HEK293 (cell line): ENCODE data around the gene HMG20A.

ENCODE experiments used
- CTCF ChIA-PET: fragments of 350-600 bp; formaldehyde crosslinking; extraction: SDS; loops from one replicate; lab custom pipeline; 2021; ENCODE audit warnings: antibody characterized with exemption; lab: Yijun Ruan, JAX
- POLR2A ChIA-PET: fragments of 300-600 bp; formaldehyde crosslinking; extraction: SDS; loops from one replicate; lab custom pipeline; 2020; ENCODE audit warnings: antibody characterized with exemption, inconsistent platforms; lab: Yijun Ruan, JAX
- H3K27ac ChIP-seq: fragments of 200-500 bp; sonication (Bioruptor generic); 2 replicates; pipeline ENCODE4 v1.5.1; 2014; ENCODE audit warnings: low read depth, low read length, control low read depth, inconsistent platforms; ENCODE audit errors: extremely low read depth
- H3K36me3 ChIP-seq, 2 experiments: fragments of 200-500 bp in 1 of 2; sonication (Bioruptor generic) in 1 of 2; 1 replicate in 1 of 2; 2 replicates in 1 of 2; pipeline ENCODE4 v1.5.1; 2014 to 2017; ENCODE audit warnings: inconsistent platforms in 2 of 2, low read length in 2 of 2; ENCODE audit not compliant: control insufficient read depth in 2 of 2, insufficient read depth in 1 of 2
- H3K4me1 ChIP-seq: fragments of 200-500 bp; sonication (Bioruptor generic); 2 replicates; pipeline ENCODE4 v1.5.1; 2014; ENCODE audit warnings: mild to moderate bottlenecking, low read length, inconsistent platforms; ENCODE audit not compliant: control insufficient read depth, insufficient read depth
- H3K4me3 ChIP-seq: 2 replicates; pipeline ENCODE4 v1.5.1; 2011; ENCODE audit warnings: low read depth, mild to moderate bottlenecking, control low read depth, low read length, moderate library complexity
- H3K9me3 ChIP-seq: fragments of 200-500 bp; sonication (Bioruptor generic); 2 replicates; pipeline ENCODE4 v1.5.1; 2014; ENCODE audit warnings: low read depth, low read length, inconsistent platforms; ENCODE audit not compliant: control insufficient read depth, insufficient read depth
- HOXC10 ChIP-seq: sonication (generic); formaldehyde crosslinking; IDR thresholded peaks from 2 replicates; pipeline ENCODE4 v1.8.1; 2023; ENCODE audit warnings: mild to moderate bottlenecking, missing genetic modification reagents
- KLF16 ChIP-seq: fragments of 450-650 bp; formaldehyde crosslinking; IDR thresholded peaks from 2 replicates; pipeline ENCODE4 v1.5.1; 2017; ENCODE audit warnings: missing biosample characterization, missing genetic modification characterization
- SALL2 ChIP-seq: fragments of 450-650 bp; formaldehyde crosslinking; IDR thresholded peaks from 2 replicates; pipeline ENCODE4 v1.5.0; 2017; ENCODE audit warnings: missing biosample characterization, mild to moderate bottlenecking, missing genetic modification characterization, borderline replicate concordance
- SCRT1 ChIP-seq: fragments of 450-650 bp; formaldehyde crosslinking; IDR thresholded peaks from 2 replicates; pipeline ENCODE4 v1.5.1; 2016; ENCODE audit warnings: missing biosample characterization, missing genetic modification characterization, borderline replicate concordance
- WT1 ChIP-seq: fragments of 450-650 bp; formaldehyde crosslinking; IDR thresholded peaks from 2 replicates; pipeline ENCODE4 v1.5.1; 2016; ENCODE audit warnings: missing biosample characterization, missing genetic modification characterization
- ZBTB17 ChIP-seq: fragments of 450-650 bp; formaldehyde crosslinking; IDR thresholded peaks from 2 replicates; pipeline ENCODE4 v1.5.1; 2016; ENCODE audit warnings: missing biosample characterization, missing genetic modification characterization
- ZNF112 ChIP-seq: fragments of 450-650 bp; formaldehyde crosslinking; IDR thresholded peaks from 2 replicates; pipeline ENCODE4 v1.5.0; 2017; ENCODE audit warnings: missing biosample characterization, missing genetic modification characterization
- ZNF214 ChIP-seq: fragments of 450-650 bp; formaldehyde crosslinking; IDR thresholded peaks from 2 replicates; pipeline ENCODE4 v1.5.1; 2017; ENCODE audit warnings: missing biosample characterization, mild to moderate bottlenecking, missing genetic modification characterization, borderline replicate concordance
- ZNF555 ChIP-seq: fragments of 450-650 bp; formaldehyde crosslinking; conservative IDR thresholded peaks from 2 replicates; pipeline ENCODE4 v1.5.1; 2017; ENCODE audit warnings: missing biosample characterization, mild to moderate bottlenecking, missing genetic modification characterization, inconsistent platforms
- ZNF654 ChIP-seq: fragments of 450-650 bp; formaldehyde crosslinking; IDR thresholded peaks from 2 replicates; pipeline ENCODE4 v1.5.1; 2016; ENCODE audit warnings: low read depth, missing biosample characterization, missing genetic modification characterization
- ZNF747 ChIP-seq: fragments of 450-650 bp; formaldehyde crosslinking; IDR thresholded peaks from 2 replicates; pipeline ENCODE4 v1.5.1; 2016; ENCODE audit warnings: missing biosample characterization, missing genetic modification characterization
- TF ChIP-seq, protein P1 (sequence below): fragments of 450-650 bp; formaldehyde crosslinking; IDR thresholded peaks from 2 replicates; pipeline ENCODE4; 2016; ENCODE audit warnings: missing biosample characterization, missing genetic modification characterization
- TF ChIP-seq, protein P2 (sequence below): fragments of 450-650 bp; formaldehyde crosslinking; IDR thresholded peaks from 2 replicates; pipeline ENCODE4 v1.5.1; 2016; ENCODE audit warnings: missing biosample characterization, missing genetic modification characterization
- TF ChIP-seq, protein P3 (sequence below): sonication (generic); formaldehyde crosslinking; IDR thresholded peaks from 2 replicates; pipeline ENCODE4 v1.8.1; 2022; ENCODE audit warnings: mild to moderate bottlenecking, moderate library complexity, missing genetic modification reagents
- TF ChIP-seq, protein P4 (sequence below): fragments of 450-650 bp; formaldehyde crosslinking; IDR thresholded peaks from 2 replicates; pipeline ENCODE4 v1.5.1; 2017; ENCODE audit warnings: missing biosample characterization, missing genetic modification characterization

The HMG20A gene

DNA sequence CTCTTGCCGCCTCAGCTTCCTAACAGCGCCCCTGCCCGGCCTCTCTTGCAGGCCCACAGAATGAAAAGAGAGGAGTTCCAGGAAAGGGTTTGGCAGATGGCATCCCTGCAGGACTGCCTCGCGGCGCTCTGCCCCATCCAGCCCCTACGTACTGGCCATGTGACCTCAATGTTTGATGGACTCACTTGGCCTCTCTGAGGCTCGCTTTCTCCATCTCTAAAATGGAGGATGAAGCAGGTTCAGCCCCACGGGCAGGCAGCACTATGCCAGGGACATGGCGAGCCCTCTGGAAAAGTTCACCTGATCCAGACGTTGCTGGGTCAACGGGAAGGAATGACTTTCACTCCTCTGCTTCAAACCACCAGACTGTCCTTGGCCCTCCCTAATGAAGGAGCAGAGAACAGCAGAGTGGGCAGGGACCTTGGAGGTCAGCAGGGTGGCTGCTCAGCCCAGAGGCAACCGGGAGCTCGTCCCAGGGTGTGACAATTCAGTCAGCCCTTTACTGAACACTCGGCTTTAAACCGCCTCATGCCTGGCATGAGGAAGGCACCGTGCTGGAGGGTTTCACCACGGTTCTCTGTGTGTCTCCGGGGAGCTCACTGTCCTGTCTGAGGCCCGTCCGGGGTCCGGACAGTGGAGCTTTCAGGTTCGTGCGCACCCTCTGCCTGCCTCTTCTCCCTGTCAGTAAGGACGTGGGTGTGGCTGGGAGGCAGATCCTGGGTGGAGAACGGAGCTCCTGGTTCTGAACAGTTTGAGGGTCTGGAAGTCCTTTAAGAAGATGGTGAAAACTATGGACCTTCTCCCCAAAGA lies 110.7 kb downstream of the HMG20A start (continued):
- TF ChIP-seq, protein P1, sequence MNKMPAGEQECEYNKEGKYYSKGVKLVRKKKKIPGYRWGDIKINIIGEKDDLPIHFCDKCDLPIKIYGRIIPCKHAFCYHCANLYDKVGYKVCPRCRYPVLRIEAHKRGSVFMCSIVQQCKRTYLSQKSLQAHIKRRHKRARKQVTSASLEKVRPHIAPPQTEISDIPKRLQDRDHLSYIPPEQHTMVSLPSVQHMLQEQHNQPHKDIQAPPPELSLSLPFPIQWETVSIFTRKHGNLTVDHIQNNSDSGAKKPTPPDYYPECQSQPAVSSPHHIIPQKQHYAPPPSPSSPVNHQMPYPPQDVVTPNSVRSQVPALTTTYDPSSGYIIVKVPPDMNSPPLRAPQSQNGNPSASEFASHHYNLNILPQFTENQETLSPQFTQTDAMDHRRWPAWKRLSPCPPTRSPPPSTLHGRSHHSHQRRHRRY (tag by site-specific recombination): no peak
- TF ChIP-seq HOXC10 (CRISPR knock-in tag): no peak
- no peak for TF ChIP-seq WT1 (tag by site-specific recombination)
- TF ChIP-seq, protein P2, sequence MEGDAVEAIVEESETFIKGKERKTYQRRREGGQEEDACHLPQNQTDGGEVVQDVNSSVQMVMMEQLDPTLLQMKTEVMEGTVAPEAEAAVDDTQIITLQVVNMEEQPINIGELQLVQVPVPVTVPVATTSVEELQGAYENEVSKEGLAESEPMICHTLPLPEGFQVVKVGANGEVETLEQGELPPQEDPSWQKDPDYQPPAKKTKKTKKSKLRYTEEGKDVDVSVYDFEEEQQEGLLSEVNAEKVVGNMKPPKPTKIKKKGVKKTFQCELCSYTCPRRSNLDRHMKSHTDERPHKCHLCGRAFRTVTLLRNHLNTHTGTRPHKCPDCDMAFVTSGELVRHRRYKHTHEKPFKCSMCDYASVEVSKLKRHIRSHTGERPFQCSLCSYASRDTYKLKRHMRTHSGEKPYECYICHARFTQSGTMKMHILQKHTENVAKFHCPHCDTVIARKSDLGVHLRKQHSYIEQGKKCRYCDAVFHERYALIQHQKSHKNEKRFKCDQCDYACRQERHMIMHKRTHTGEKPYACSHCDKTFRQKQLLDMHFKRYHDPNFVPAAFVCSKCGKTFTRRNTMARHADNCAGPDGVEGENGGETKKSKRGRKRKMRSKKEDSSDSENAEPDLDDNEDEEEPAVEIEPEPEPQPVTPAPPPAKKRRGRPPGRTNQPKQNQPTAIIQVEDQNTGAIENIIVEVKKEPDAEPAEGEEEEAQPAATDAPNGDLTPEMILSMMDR (tag by site-specific recombination): no peak
- TF ChIP-seq ZNF747: no peak
- no peak for TF ChIP-seq ZNF112 (tag by site-specific recombination)
- no peak for TF ChIP-seq ZNF654 (tag by site-specific recombination)
- TF ChIP-seq, protein P3, sequence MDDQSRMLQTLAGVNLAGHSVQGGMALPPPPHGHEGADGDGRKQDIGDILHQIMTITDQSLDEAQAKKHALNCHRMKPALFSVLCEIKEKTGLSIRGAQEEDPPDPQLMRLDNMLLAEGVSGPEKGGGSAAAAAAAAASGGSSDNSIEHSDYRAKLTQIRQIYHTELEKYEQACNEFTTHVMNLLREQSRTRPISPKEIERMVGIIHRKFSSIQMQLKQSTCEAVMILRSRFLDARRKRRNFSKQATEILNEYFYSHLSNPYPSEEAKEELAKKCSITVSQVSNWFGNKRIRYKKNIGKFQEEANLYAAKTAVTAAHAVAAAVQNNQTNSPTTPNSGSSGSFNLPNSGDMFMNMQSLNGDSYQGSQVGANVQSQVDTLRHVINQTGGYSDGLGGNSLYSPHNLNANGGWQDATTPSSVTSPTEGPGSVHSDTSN (CRISPR knock-in tag): no peak
- TF ChIP-seq SALL2 (tag by site-specific recombination): no peak
- TF ChIP-seq, all 188 proteins: peak for 0

DNA sequence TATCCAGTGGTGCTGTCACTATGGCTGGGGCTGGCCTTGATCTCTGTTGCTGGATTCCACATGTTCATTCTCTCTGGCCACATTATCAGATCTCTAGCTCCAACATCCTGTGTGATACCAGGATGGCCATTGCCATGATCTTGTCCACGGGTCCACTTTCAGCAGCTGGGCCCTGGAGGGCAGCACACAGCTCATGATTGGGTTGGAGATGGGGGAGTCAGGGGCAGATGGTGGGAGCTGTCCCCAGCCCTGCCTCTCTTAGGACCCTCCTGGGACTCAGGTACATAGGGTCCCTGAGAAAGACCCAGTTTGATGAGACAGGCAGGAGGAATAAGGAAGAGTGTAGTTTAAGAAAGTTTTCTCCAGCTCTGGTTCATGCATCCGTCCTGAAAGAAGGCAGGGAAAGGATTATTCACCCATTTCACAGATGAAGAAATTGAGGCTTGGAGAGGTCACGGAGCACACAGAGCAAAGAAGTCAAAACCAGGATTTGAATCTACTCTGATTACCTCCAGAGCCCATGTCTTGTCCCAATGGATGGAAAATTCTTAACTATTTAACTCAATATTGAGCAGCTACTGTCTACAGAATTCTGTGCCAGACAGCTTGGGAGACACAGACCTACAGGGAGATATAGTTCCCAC lies 111.5 kb downstream of the HMG20A start:
- H3K9me3 ChIP-seq: no peaks in the 10 kb centered on the region
- TF ChIP-seq ZNF214 (no peak), ZBTB17 (0 out of 2 replicates have a peak, but pooled peaks have one; percentile 19)
- TF ChIP-seq, all 188 proteins: peak for 1
- peaks cover 8% of the 10 kb centered on the region for H3K4me1 ChIP-seq
- no peaks in the 10 kb centered on the region for H3K36me3 ChIP-seq
- ChIA-PET CTCF (interaction anchor here (0.7 to 3.0 kb wide), 3 partner anchors 11 to 101 kb away, joined by 3 to 30 read pairs (median 3); no protein-coding TSS in a partner anchor), POLR2A (no interaction called here)
- no peak overlapping the region for H3K27ac ChIP-seq
- no peak overlapping the region for H3K4me3 ChIP-seq

DNA sequence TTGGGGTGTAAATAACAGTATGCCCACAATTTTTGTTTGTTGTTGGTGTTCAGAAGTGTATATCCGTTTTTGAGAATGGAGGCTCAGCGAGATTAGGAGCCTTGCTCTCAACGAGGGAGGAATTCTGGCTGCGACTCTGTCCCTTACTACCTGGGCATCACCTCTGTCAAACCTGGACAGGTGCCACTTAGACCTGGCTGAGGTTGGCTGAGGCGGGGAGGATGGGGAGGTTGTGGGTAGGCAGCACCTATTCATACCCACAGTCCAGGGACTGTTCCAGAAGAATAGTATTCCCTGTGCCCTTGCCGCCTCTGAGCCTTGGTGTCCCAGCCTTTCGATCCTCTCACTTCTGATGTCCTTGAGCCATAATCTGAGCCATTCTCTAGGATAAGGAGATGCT lies 112.2 kb downstream of the HMG20A start:
- TF ChIP-seq KLF16 (tag by site-specific recombination): no peak
- no peak for TF ChIP-seq SCRT1 (tag by site-specific recombination)
- TF ChIP-seq, protein P4, sequence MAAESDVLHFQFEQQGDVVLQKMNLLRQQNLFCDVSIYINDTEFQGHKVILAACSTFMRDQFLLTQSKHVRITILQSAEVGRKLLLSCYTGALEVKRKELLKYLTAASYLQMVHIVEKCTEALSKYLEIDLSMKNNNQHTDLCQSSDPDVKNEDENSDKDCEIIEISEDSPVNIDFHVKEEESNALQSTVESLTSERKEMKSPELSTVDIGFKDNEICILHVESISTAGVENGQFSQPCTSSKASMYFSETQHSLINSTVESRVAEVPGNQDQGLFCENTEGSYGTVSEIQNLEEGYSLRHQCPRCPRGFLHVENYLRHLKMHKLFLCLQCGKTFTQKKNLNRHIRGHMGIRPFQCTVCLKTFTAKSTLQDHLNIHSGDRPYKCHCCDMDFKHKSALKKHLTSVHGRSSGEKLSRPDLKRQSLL (tag by site-specific recombination): peak; percentile 84
- TF ChIP-seq ZNF555 (tag by site-specific recombination): no peak
- Histone ChIP-seq H3K4me1 (peaks cover 1% of the 10 kb centered on the region; the same call in 1 of the 2 replicates), H3K36me3 (no peaks in the 10 kb centered on the region), H3K4me3 (no peak overlapping the region), H3K9me3 (no peaks in the 10 kb centered on the region), H3K27ac (no peak overlapping the region)
- POLR2A ChIA-PET: no interaction called here
- CTCF ChIA-PET: interaction anchor here (1.3 to 3.0 kb wide), 2 partner anchors 10 to 100 kb away, joined by 3 to 30 read pairs; no protein-coding TSS in a partner anchor
